ENCODE data around the gene THAP11.

- TF ChIP-seq, protein P1, sequence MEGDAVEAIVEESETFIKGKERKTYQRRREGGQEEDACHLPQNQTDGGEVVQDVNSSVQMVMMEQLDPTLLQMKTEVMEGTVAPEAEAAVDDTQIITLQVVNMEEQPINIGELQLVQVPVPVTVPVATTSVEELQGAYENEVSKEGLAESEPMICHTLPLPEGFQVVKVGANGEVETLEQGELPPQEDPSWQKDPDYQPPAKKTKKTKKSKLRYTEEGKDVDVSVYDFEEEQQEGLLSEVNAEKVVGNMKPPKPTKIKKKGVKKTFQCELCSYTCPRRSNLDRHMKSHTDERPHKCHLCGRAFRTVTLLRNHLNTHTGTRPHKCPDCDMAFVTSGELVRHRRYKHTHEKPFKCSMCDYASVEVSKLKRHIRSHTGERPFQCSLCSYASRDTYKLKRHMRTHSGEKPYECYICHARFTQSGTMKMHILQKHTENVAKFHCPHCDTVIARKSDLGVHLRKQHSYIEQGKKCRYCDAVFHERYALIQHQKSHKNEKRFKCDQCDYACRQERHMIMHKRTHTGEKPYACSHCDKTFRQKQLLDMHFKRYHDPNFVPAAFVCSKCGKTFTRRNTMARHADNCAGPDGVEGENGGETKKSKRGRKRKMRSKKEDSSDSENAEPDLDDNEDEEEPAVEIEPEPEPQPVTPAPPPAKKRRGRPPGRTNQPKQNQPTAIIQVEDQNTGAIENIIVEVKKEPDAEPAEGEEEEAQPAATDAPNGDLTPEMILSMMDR (IDR thresholded peaks at IDR 0.05) = peak in 2 of 7 experiments; percentile 3
- peak; percentile 30 to 68 (median 65) for TF ChIP-seq POLR2A (IDR thresholded peaks at IDR 0.05)
Observed at GRCh38 chr16:67872631-67873434, 30.7 kb downstream of the THAP11 start, which contains the start of gene EDC4.
